ENCODE measurements around the gene CIDEC. TPM values are rescaled to one million over a fixed set of nuclear protein-coding genes. Genes with fewer than 3 reads are reported as not detected.

The CIDEC gene
- total and polyA plus RNA-seq, 4 donors, result 0.08 TPM; not detected in 3

DNA sequence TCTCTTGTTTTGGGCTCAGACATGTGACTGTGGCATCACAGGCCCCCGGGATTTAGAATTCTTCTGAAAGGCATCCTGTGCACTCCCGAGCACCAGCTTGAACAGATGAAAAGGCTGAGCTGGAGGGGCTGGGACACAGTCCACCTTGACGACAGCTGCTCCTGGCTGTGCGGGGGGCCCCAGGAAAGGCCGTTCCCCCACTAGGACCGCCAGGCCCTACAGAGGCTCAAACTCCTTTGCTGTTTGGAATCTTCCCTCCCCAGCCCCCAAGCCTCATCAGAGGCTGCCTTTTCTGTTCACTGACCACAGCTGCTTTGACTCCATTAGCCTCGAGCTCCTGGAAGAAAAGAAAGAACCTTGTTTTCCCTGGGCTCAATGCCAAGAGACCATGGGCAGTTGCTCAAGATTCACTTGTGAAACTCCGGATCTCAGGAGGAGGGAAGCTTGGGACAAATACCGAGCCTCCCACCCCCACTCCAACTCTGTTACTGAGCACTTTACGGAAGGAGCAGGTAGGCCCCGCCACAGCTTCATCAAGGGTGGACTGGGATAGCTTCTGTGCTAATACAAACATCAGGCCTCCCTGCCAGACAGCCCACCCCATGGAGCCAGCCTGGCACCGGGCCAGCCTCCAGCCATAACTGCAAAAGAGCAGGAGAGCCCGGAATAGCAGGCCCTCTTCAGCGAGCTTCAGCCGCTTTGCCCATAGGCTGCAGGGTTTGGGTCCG is 15.7 kb downstream of the CIDEC start:
- Histone ChIP-seq H3K27ac (ENCODE audit: low read depth in 1 of 2, low read length in 1 of 2) (peak overlapping the region in 1 of 2 donors; percentile 51), H3K4me3 (no peak overlapping the region), H3K9ac (ENCODE audit: insufficient read depth in 1 of 2, low read length in 2 of 2) (peak overlapping the region in 1 of 2 donors; percentile 28), H3K9me3 (ENCODE audit: control insufficient read depth in 4 of 4, insufficient read depth in 3 of 4, low read length in 3 of 4) (no peaks in the 10 kb centered on the region), H3K36me3 (ENCODE audit: control insufficient read depth in 4 of 4, insufficient read depth in 4 of 4, low read length in 4 of 4) (no peaks in the 10 kb centered on the region), H3K27me3 (ENCODE audit: control insufficient read depth in 3 of 3, insufficient read depth in 3 of 3, low read length in 2 of 3) (no peaks in the 10 kb centered on the region), H3K4me1 (ENCODE audit: control insufficient read depth in 5 of 5, insufficient read depth in 5 of 5, low read length in 5 of 5) (peaks cover 0 to 29% (median 6%) of the 10 kb centered on the region in 5 donors)
- ATAC-seq (ENCODE audit: insufficient read depth, low FRiP score), result peak; percentile 68
- TF ChIP-seq, protein P1, sequence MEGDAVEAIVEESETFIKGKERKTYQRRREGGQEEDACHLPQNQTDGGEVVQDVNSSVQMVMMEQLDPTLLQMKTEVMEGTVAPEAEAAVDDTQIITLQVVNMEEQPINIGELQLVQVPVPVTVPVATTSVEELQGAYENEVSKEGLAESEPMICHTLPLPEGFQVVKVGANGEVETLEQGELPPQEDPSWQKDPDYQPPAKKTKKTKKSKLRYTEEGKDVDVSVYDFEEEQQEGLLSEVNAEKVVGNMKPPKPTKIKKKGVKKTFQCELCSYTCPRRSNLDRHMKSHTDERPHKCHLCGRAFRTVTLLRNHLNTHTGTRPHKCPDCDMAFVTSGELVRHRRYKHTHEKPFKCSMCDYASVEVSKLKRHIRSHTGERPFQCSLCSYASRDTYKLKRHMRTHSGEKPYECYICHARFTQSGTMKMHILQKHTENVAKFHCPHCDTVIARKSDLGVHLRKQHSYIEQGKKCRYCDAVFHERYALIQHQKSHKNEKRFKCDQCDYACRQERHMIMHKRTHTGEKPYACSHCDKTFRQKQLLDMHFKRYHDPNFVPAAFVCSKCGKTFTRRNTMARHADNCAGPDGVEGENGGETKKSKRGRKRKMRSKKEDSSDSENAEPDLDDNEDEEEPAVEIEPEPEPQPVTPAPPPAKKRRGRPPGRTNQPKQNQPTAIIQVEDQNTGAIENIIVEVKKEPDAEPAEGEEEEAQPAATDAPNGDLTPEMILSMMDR (IDR thresholded peaks at IDR 0.05; ENCODE audit: control extremely low read depth, extremely low read depth), result no peak
- 32 to 46% methylated on average over 16 of the region's 16 CpGs for WGBS, 2 donors
- peak; percentile 92 to 97 (median 97) for DNase-seq

DNA sequence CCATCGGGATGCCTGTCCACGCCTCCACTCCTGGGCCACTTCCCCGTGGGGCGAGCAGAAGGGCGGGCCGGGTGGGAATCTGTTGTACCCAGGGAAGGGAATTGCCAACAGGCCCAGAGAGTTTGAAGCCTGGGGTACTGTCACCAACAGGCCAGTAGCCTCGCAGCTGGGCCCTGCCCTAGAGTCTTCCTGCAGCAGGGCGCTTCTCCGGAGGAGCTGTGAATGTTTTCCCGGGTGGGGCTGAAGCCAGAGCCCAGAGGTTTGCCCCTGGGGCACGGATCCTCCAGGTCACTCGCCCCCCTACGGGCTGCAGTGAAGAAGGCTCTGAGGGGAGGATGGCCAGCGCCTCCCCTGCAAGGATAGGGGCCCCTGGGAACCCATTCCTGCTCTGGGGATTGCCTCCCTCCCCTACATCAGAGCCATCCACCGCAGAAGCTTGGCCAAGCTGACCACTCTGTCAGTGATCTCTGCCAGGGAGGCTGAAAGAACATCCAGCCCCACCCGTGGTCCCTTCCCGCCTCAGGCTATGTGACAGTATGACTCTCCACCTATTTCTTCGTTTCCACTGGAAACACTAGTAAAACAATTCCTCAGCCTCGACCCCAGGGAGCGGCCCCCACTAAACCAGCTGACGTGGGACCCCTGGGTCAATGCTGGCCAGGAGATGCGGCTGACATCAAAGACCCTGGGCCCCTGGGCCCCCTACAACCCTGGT is 16.8 kb downstream of the CIDEC start:
- TF ChIP-seq, protein P1 (IDR thresholded peaks at IDR 0.05; ENCODE audit: control extremely low read depth, extremely low read depth), result no peak
- no peak for DNase-seq
- ATAC-seq (ENCODE audit: insufficient read depth, low FRiP score), result no peak
- no peaks in the 10 kb centered on the region for H3K27me3 ChIP-seq (ENCODE audit: control insufficient read depth in 3 of 3, insufficient read depth in 3 of 3, low read length in 2 of 3)
- no peak overlapping the region for H3K9ac ChIP-seq (ENCODE audit: insufficient read depth in 1 of 2, low read length in 2 of 2)
- 69 to 72% methylated on average over 22 of the region's 22 CpGs for WGBS, 2 donors
- no peak overlapping the region for H3K27ac ChIP-seq (ENCODE audit: low read depth in 1 of 2, low read length in 1 of 2)
- H3K9me3 ChIP-seq (ENCODE audit: control insufficient read depth in 4 of 4, insufficient read depth in 3 of 4, low read length in 3 of 4), result no peaks in the 10 kb centered on the region
- H3K4me3 ChIP-seq, result no peak overlapping the region
- no peaks in the 10 kb centered on the region for H3K36me3 ChIP-seq (ENCODE audit: control insufficient read depth in 4 of 4, insufficient read depth in 4 of 4, low read length in 4 of 4)
- peaks cover 0 to 29% (median 6%) of the 10 kb centered on the region in 5 donors for H3K4me1 ChIP-seq (ENCODE audit: control insufficient read depth in 5 of 5, insufficient read depth in 5 of 5, low read length in 5 of 5)

DNA sequence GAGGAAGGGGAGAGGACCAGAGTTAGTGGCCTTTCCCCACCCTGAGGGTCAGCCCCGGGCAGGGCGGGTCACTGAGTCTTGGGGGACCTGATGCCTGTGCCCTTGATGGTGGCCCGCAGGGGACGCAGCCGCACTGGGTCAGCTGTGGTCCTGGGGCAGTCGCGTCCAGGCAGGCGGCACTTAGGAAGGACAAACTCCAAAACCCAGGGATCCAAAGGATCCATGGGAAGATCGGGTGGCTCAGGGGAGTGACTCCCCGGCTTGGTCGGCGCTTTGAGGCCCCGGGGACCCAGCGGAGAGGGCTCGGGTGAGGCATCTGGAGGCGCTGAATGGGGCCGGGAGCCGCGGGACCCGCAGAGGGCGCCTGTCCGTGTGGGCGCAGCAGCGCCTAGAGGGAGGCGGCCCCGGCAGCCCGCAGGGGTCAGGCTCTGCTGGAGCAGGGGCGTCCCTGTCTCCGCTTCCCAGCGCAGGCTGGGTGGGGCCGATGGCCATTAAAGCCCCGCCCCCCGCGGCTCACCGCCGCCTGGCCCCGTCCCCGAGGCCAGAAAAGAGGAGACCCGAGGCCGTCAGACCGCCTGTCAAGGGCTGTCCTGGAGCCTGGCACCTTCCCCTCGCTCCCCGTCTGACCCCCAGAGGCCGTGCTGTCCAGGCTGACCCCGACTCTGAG is 17.5 kb downstream of the CIDEC start:
- H3K36me3 ChIP-seq (ENCODE audit: control insufficient read depth in 4 of 4, insufficient read depth in 4 of 4, low read length in 4 of 4), result no peaks in the 10 kb centered on the region
- H3K4me3 ChIP-seq, result peak overlapping the region; percentile 6
- ATAC-seq (ENCODE audit: insufficient read depth, low FRiP score) (peak; percentile 40), DNase-seq (peak; percentile 62 to 73 (median 66))
- H3K27me3 ChIP-seq (ENCODE audit: control insufficient read depth in 3 of 3, insufficient read depth in 3 of 3, low read length in 2 of 3), result no peaks in the 10 kb centered on the region
- TF ChIP-seq, protein P1 (IDR thresholded peaks at IDR 0.05; ENCODE audit: control extremely low read depth, extremely low read depth), result no peak
- no peaks in the 10 kb centered on the region for H3K9me3 ChIP-seq (ENCODE audit: control insufficient read depth in 4 of 4, insufficient read depth in 3 of 4, low read length in 3 of 4)
- WGBS, 2 donors, result 19 to 24% methylated on average over 28 to 45 of the region's 45 CpGs
- H3K27ac ChIP-seq (ENCODE audit: low read depth in 1 of 2, low read length in 1 of 2), result no peak overlapping the region
- peaks cover 0 to 29% (median 6%) of the 10 kb centered on the region in 5 donors for H3K4me1 ChIP-seq (ENCODE audit: control insufficient read depth in 5 of 5, insufficient read depth in 5 of 5, low read length in 5 of 5)
- peak overlapping the region in 1 of 2 donors; percentile 37 for H3K9ac ChIP-seq (ENCODE audit: insufficient read depth in 1 of 2, low read length in 2 of 2)
